HEK293T (cell line): ENCODE data around the gene HLCS.

Source experiments
- FOXA1 ChIP-seq: fragments of 450-650 bp; IDR thresholded peaks from 2 replicates; pipeline ENCODE4 v1.6.1; 2016; ENCODE audit warnings: mild to moderate bottlenecking
- SP1 ChIP-seq: fragments of 450-650 bp; IDR thresholded peaks from 2 replicates; pipeline ENCODE4 v1.6.1; 2017

- TF ChIP-seq SP1 = no peak
- no peak for TF ChIP-seq FOXA1
These were observed 100.0 kb downstream of the HLCS start for GRCh38 chr21:36866419-36866818.
